Chondrocyte (in vitro differentiated cells): Measurements from ENCODE around the gene DVL2. TPM values are rescaled to one million over a fixed set of nuclear protein-coding genes. Genes with fewer than 3 reads are reported as not detected.

Experiments used
- DNase-seq: peaks from one replicate; pipeline ENCODE4 v3.0.0; 2021; ENCODE audit warnings: mixed read lengths, low spot score
- H3K27ac Mint-ChIP-seq: one replicate; pipeline ENCODE4 v1.8.0; 2021; ENCODE audit warnings: mild to moderate bottlenecking, moderate library complexity, mixed read lengths; ENCODE audit not compliant: unreplicated experiment
- H3K27me3 Mint-ChIP-seq: 2 replicates; pipeline ENCODE4 v1.8.0; 2021; ENCODE audit warnings: low read depth, mixed read lengths
- H3K36me3 Mint-ChIP-seq: 2 replicates; pipeline ENCODE4 v1.8.0; 2021; ENCODE audit warnings: low read depth, mixed read lengths
- H3K4me1 Mint-ChIP-seq: 2 replicates; pipeline ENCODE4 v1.8.0; 2021; ENCODE audit warnings: low read depth, mild to moderate bottlenecking, mixed read lengths
- H3K4me3 Mint-ChIP-seq: one replicate; pipeline ENCODE4 v1.8.0; 2021; ENCODE audit warnings: mild to moderate bottlenecking, moderate library complexity, mixed read lengths; ENCODE audit not compliant: unreplicated experiment
- H3K9me3 Mint-ChIP-seq: 2 replicates; pipeline ENCODE4 v1.8.0; 2021; ENCODE audit warnings: low read depth, mixed read lengths
- total RNA-seq: library from RNA; stranded (reverse); gene quantifications from 3 replicates; pipeline ENCODE4 v1.2.1, GENCODE V29; 2021
- TF ChIP-seq, protein P1 (sequence below): fragments of 200-600 bp; sonication (generic); IDR thresholded peaks from 2 replicates; pipeline ENCODE4 v1.5.0; 2021; ENCODE audit warnings: antibody characterized with exemption, mild to moderate bottlenecking, moderate library complexity

Gene DVL2
- total RNA-seq, 1 donor from 2014 or later, result 58.8 TPM

DNA sequence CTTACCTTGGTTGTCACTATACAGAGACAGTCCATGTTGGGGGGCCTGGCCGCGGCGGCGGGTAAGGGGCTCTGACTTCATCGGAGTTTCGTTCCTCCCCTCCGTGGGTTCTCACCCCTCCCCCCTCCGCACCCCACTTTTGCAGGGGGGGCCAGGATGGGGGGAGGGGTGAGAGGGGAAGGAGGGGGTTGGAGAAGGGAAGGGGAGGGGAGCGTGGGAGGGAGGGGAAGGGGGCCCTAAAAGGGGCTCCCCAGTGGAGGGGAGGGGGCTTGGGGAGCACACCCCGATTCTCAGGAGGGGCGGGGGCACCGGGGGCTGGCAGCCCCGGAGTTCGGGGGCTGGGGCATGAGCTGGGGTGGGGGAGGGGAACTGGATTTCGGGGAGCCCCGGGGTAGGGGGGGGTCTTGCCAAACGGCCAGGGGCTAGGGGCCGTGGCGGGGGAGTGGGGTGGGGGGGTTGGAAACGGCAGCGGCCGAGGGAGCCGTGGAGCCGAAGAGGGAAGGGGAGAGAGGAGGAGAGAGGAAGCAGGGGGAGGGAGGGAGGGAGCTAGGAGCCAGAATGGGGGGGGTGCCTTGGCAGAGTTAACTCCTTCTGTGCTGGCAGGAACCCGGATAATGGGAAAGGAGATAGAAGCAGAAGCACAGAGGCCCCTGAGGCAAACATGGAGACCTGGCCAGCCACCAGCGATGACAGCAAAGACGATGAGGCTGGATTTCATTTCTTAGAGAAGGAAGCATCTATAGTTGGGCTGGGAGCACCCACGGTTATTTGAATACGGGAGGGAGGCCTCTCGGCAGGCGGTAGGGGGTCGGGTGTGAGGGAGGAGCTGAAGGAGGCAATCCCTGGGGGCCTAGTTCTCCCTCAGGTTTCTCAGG is 17.0 kb downstream of the DVL2 start:
- no peak for DNase-seq
- H3K4me3 Mint-ChIP-seq, result peak overlapping the region; percentile 78
- peak overlapping the region; percentile 88 for H3K27ac Mint-ChIP-seq
- TF ChIP-seq, protein P1, sequence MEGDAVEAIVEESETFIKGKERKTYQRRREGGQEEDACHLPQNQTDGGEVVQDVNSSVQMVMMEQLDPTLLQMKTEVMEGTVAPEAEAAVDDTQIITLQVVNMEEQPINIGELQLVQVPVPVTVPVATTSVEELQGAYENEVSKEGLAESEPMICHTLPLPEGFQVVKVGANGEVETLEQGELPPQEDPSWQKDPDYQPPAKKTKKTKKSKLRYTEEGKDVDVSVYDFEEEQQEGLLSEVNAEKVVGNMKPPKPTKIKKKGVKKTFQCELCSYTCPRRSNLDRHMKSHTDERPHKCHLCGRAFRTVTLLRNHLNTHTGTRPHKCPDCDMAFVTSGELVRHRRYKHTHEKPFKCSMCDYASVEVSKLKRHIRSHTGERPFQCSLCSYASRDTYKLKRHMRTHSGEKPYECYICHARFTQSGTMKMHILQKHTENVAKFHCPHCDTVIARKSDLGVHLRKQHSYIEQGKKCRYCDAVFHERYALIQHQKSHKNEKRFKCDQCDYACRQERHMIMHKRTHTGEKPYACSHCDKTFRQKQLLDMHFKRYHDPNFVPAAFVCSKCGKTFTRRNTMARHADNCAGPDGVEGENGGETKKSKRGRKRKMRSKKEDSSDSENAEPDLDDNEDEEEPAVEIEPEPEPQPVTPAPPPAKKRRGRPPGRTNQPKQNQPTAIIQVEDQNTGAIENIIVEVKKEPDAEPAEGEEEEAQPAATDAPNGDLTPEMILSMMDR, result no peak
- H3K9me3 Mint-ChIP-seq, result no peaks in the 10 kb centered on the region
- peaks cover 2% of the 10 kb centered on the region for H3K36me3 Mint-ChIP-seq
- H3K4me1 Mint-ChIP-seq, result peaks cover 80% of the 10 kb centered on the region
- H3K27me3 Mint-ChIP-seq, result no peaks in the 10 kb centered on the region

DNA sequence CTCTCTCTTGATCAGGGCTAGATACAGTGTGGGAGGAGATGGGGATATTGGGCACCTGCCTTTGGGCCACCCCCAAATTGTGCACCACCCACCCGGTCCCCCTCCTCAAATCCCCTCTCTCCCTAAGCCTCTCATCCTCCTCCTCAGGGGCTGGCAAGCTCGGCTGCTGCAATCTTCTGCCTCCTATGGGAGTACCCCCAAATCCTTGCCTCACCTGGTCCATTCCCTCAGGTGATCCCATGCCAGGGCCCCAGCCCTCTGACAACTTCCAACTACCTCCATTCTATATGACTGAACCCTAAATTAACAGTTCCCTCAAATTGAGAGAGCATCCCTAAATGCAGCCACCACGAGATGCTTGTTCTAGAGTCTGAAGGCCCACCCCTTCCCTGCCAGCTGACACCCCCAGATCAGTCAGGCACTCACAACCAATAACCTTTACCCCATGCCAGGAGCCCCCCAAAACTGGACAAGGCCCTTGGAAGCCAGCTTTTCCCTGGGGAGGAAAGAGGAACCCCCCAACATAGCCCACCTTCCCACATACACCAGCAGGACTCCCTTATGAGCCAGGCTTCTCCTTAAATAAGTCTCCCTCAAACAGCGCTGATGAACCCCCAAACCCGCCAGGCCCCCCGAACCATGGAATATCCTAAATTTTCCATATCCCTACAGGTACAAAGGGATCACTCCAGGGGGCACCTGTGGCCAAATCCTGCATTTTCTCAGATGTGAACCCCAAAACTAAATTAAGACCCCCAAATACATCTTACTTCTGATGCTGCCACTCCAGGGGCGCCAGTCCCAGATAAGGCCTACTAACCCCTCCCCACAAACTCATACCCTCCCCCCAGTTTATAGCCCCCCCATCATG is 17.8 kb downstream of the DVL2 start:
- DNase-seq, result no peak
- H3K9me3 Mint-ChIP-seq, result no peaks in the 10 kb centered on the region
- H3K4me3 Mint-ChIP-seq, result peak overlapping the region; percentile 78
- H3K27me3 Mint-ChIP-seq, result no peaks in the 10 kb centered on the region
- H3K4me1 Mint-ChIP-seq, result peaks cover 74% of the 10 kb centered on the region
- TF ChIP-seq, protein P1, result no peak
- peak overlapping the region; percentile 97 for H3K27ac Mint-ChIP-seq
- peaks cover 1% of the 10 kb centered on the region for H3K36me3 Mint-ChIP-seq

DNA sequence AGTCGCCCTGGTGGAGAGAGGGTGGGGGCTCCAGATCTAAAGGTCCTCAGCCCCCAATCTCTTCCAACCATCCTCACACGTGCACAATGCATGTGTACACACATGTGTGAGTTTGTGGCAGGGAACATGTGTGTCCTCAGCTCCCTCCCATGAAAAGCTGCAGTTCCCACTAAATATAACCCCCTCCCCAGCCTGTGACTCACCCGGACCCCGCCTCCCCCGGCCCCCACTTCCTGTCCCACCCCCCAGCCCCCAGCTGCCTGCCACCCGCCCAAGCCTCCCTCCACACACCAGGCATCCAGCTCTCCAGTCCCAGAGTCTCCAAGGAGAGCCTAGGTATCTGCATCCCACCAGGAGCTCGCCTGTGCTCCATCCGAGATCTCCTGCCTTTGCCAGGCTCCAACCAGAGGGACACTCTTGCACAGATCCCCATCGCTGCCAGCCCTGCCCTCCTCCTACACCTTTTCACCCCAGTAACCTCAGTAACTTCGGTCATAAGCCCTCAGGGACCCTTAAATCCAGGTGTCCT is 18.6 kb downstream of the DVL2 start:
- H3K27me3 Mint-ChIP-seq, result no peaks in the 10 kb centered on the region
- H3K27ac Mint-ChIP-seq, result peak overlapping the region; percentile 97
- no peaks in the 10 kb centered on the region for H3K36me3 Mint-ChIP-seq
- no peak for DNase-seq
- peaks cover 66% of the 10 kb centered on the region for H3K4me1 Mint-ChIP-seq
- TF ChIP-seq, protein P1, result no peak
- no peaks in the 10 kb centered on the region for H3K9me3 Mint-ChIP-seq
- peak overlapping the region; percentile 87 for H3K4me3 Mint-ChIP-seq

DNA sequence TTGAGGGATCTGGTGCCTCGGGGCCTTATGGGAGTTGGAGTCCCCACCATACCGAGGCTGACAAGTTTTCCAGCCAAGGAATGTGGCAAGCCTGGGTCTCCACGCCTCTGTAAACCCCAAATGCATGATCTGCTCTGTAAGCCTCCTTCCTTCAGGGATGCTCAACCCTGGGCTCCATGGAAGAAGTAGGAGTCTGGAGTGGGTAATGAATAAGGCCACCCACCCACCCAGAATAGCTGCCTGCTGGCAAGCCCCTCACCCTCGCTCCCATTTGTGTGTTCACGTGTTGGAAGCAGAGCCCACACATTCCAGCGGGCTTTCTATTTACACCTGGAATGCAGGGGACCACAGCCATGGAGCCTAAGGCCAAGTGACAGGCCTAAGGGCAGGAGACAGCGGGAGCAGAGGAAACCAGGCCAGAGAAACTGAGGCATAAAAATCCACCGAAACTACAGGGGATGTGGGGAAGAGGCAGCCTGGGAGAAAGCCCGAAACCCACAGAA is 19.1 kb downstream of the DVL2 start:
- no peaks in the 10 kb centered on the region for H3K27me3 Mint-ChIP-seq
- TF ChIP-seq, protein P1, result peak; percentile 28
- H3K4me1 Mint-ChIP-seq, result peaks cover 61% of the 10 kb centered on the region
- no peak for DNase-seq
- peak overlapping the region; percentile 87 for H3K4me3 Mint-ChIP-seq
- peak overlapping the region; percentile 97 for H3K27ac Mint-ChIP-seq
- H3K36me3 Mint-ChIP-seq, result no peaks in the 10 kb centered on the region
- no peaks in the 10 kb centered on the region for H3K9me3 Mint-ChIP-seq
